Smooth muscle cell (in vitro differentiated cells): ENCODE results near the gene MYEOV. TPM values are rescaled to one million over a fixed set of nuclear protein-coding genes. Genes with fewer than 3 reads are reported as not detected.

Source experiments
- DNase-seq: peaks from one replicate; lab custom pipeline; 2025; ENCODE audit not compliant: unreplicated experiment; lab: John Stamatoyannopoulos, UW
- H2AFZ ChIP-seq: fragments of 200-600 bp; sonication (generic); 2 replicates; pipeline ENCODE4 v1.6.0; 2016; ENCODE audit warnings: antibody characterized with exemption, low read depth, mild to moderate bottlenecking
- H3F3A ChIP-seq: fragments of 200-600 bp; sonication (generic); 2 replicates; pipeline ENCODE4 v1.6.0; 2017; ENCODE audit warnings: antibody characterized with exemption, low read depth
- H3K27ac ChIP-seq: fragments of 200-600 bp; sonication (generic); 2 replicates; pipeline ENCODE4 v1.5.1; 2016; ENCODE audit warnings: low read depth, mild to moderate bottlenecking
- H3K27me3 ChIP-seq: fragments of 200-600 bp; sonication (generic); 2 replicates; pipeline ENCODE4 v1.6.1; 2016; ENCODE audit warnings: low read depth, mild to moderate bottlenecking
- H3K36me3 ChIP-seq: fragments of 200-600 bp; sonication (generic); 2 replicates; pipeline ENCODE4 v1.5.1; 2016; ENCODE audit warnings: low read depth
- H3K4me1 ChIP-seq: fragments of 200-600 bp; sonication (generic); 2 replicates; pipeline ENCODE4 v1.5.1; 2016; ENCODE audit warnings: low read depth
- H3K4me2 ChIP-seq: fragments of 200-600 bp; sonication (generic); 2 replicates; pipeline ENCODE4 v1.6.0; 2016; ENCODE audit warnings: mild to moderate bottlenecking
- H3K4me3 ChIP-seq: fragments of 200-600 bp; sonication (generic); 2 replicates; pipeline ENCODE4 v1.5.1; 2016; ENCODE audit warnings: mild to moderate bottlenecking
- H3K79me2 ChIP-seq: fragments of 200-600 bp; sonication (generic); 2 replicates; pipeline ENCODE4 v1.6.0; 2016; ENCODE audit warnings: low read depth, mild to moderate bottlenecking
- H3K9ac ChIP-seq: fragments of 200-600 bp; sonication (generic); 2 replicates; pipeline ENCODE4 v1.6.0; 2016; ENCODE audit warnings: low read depth
- H3K9me3 ChIP-seq: fragments of 200-600 bp; sonication (generic); replicated peaks from 2 replicates; pipeline ENCODE4 v1.5.1; 2016; ENCODE audit warnings: low read depth
- H4K20me1 ChIP-seq: fragments of 200-600 bp; sonication (generic); 2 replicates; pipeline ENCODE4 v1.6.0; 2016; ENCODE audit warnings: low read depth
- WGBS: methylation state at CpG from one replicate; pipeline ENCODE4 v1.1.7; 2016; ENCODE audit warnings: low lambda C conversion rate; 5-methylcytosine and 5-hydroxymethylcytosine counted together
- polyA plus RNA-seq: library from polyadenylated mRNA; unstranded; fragments of >200 nt; fragmentation: Nextera tagmentation; extraction: Ambion mirVana; gene quantifications from 2 replicates; pipeline ENCODE4 v1.2.1, GENCODE V29; 2016
- total RNA-seq: library from RNA; depleted of rRNA; stranded (reverse); fragments of >200 nt; gene quantifications from 2 replicates; pipeline ENCODE4 v1.2.3, GENCODE V29; 2014
- TF ChIP-seq, protein P1 (sequence below): fragments of 200-600 bp; sonication (generic); IDR thresholded peaks from 2 replicates; pipeline ENCODE4 v1.5.1; 2017; ENCODE audit warnings: borderline replicate concordance, mild to moderate bottlenecking, antibody characterized with exemption; ENCODE audit not compliant: insufficient read depth, poor library complexity, severe bottlenecking

The MYEOV gene
- total and polyA plus RNA-seq, 2 experiments from 2014 or later, result 1.1 TPM; not detected in 1

GRCh38 chr11:69290806-69291205 is 3.1 kb upstream of the MYEOV start:
- H3K27me3 ChIP-seq, result no peaks in the 10 kb centered on the region
- 90% methylated on average over 3 of the region's 3 CpGs for WGBS
- no peak overlapping the region for H3K27ac ChIP-seq
- no peak overlapping the region for H3K4me3 ChIP-seq
- H3K4me2 ChIP-seq, result no peak overlapping the region
- DNase-seq, result no peak
- no peak overlapping the region for H2AFZ ChIP-seq
- H3K4me1 ChIP-seq, result peaks cover 8% of the 10 kb centered on the region
- H4K20me1 ChIP-seq, result no peaks in the 10 kb centered on the region
- no peaks in the 10 kb centered on the region for H3K36me3 ChIP-seq
- H3K9ac ChIP-seq, result no peak overlapping the region
- H3K9me3 ChIP-seq, result no peaks in the 10 kb centered on the region
- TF ChIP-seq, protein P1, sequence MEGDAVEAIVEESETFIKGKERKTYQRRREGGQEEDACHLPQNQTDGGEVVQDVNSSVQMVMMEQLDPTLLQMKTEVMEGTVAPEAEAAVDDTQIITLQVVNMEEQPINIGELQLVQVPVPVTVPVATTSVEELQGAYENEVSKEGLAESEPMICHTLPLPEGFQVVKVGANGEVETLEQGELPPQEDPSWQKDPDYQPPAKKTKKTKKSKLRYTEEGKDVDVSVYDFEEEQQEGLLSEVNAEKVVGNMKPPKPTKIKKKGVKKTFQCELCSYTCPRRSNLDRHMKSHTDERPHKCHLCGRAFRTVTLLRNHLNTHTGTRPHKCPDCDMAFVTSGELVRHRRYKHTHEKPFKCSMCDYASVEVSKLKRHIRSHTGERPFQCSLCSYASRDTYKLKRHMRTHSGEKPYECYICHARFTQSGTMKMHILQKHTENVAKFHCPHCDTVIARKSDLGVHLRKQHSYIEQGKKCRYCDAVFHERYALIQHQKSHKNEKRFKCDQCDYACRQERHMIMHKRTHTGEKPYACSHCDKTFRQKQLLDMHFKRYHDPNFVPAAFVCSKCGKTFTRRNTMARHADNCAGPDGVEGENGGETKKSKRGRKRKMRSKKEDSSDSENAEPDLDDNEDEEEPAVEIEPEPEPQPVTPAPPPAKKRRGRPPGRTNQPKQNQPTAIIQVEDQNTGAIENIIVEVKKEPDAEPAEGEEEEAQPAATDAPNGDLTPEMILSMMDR, result no peak
- H3F3A ChIP-seq, result no peaks in the 10 kb centered on the region
- no peaks in the 10 kb centered on the region for H3K79me2 ChIP-seq

DNA sequence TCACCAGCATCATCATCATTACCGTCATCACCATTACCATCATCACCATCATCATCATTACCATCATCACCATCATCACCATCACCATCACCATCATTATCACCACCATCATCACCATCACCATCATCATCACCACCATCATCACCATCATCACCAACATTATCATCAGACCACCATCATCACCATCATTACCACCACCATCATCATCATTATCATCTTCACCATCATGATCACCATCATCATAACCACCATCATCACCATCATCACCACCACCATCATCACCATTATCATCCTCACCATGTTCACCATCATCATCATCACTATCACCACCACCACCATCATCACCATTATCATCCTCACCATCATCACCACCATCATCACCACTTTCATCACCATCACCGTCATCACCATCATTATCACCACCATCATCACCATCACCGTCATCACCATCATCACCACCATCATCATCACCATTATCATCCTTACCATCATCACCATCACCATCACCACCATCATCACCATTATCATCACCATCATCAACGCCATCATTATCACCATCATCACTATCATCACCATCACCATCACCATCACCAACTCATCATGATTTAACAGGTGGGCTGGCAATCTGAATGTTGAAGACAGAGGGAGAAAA is 2.4 kb upstream of the MYEOV start:
- Histone ChIP-seq H3K9me3 (no peaks in the 10 kb centered on the region), H3K27me3 (no peaks in the 10 kb centered on the region), H2AFZ (no peak overlapping the region), H3K9ac (no peak overlapping the region), H3K36me3 (no peaks in the 10 kb centered on the region), H3K4me1 (peaks cover 8% of the 10 kb centered on the region), H3F3A (no peaks in the 10 kb centered on the region), H3K4me3 (no peak overlapping the region), H4K20me1 (no peaks in the 10 kb centered on the region), H3K79me2 (no peaks in the 10 kb centered on the region), H3K27ac (no peak overlapping the region), H3K4me2 (no peak overlapping the region)
- no peak for DNase-seq
- TF ChIP-seq, protein P1, result no peak
- 80% methylated on average over 4 of the region's 4 CpGs for WGBS

GRCh38 chr11:69292221-69292648 is 1.7 kb upstream of the MYEOV start:
- Histone ChIP-seq H3K79me2 (no peaks in the 10 kb centered on the region), H2AFZ (no peak overlapping the region), H4K20me1 (no peaks in the 10 kb centered on the region), H3K27ac (no peak overlapping the region), H3K36me3 (no peaks in the 10 kb centered on the region), H3K4me2 (no peak overlapping the region), H3K27me3 (no peaks in the 10 kb centered on the region), H3K9ac (no peak overlapping the region), H3K4me1 (peaks cover 2% of the 10 kb centered on the region), H3K9me3 (no peaks in the 10 kb centered on the region), H3K4me3 (no peak overlapping the region), H3F3A (no peaks in the 10 kb centered on the region)
- DNase-seq, result no peak
- WGBS, result 39% methylated on average over 8 of the region's 8 CpGs
- TF ChIP-seq, protein P1, result peak; percentile 72

DNA sequence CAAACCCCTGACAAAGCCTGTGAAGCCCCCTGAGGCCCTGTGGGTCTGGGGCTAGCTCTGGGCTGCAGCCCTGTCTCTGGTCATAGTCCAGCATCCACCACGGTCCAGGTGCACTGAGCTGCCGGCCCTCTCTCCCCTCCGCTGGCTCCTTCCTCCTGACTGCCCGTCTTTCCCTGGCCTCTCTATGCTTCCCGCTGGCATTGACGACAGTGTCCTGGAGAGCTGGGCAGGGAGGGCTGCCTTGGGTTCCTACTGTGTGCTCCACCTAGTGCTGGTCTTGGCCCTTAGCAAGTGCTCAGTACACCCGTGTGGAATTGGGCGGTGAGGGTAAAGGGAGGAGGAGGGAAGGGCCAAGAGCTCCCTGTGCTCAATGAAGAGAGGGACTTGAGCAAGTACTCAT is 868 bp upstream of the MYEOV start:
- Histone ChIP-seq H4K20me1 (no peaks in the 10 kb centered on the region), H3K27me3 (no peaks in the 10 kb centered on the region), H3K79me2 (no peaks in the 10 kb centered on the region), H3K4me3 (no peak overlapping the region), H3K9me3 (no peaks in the 10 kb centered on the region), H2AFZ (no peak overlapping the region), H3K4me1 (peaks cover 6% of the 10 kb centered on the region), H3F3A (no peaks in the 10 kb centered on the region), H3K27ac (no peak overlapping the region), H3K9ac (no peak overlapping the region), H3K36me3 (no peaks in the 10 kb centered on the region), H3K4me2 (no peak overlapping the region)
- TF ChIP-seq, protein P1, result no peak
- WGBS, result 70% methylated on average over 8 of the region's 8 CpGs
- DNase-seq, result no peak
